Left ventricle myocardium inferior (tissue), 1 donor: ENCODE data around the gene SEC63. TPM values are rescaled to one million over a fixed set of nuclear protein-coding genes. Genes with fewer than 3 reads are reported as not detected.

Source experiments
- DNase-seq: peaks from one replicate; pipeline ENCODE4 v3.0.0-alpha.2; 2020
- H3K27ac ChIP-seq: fragments of 200-600 bp; replicated peaks from 2 replicates; pipeline ENCODE4 v1.8.0; 2021
- H3K27me3 ChIP-seq: fragments of 200-600 bp; 2 replicates; pipeline ENCODE4 v1.8.0; 2021; ENCODE audit warnings: low read depth
- H3K36me3 ChIP-seq: fragments of 200-600 bp; 2 replicates; pipeline ENCODE4 v1.8.0; 2021
- H3K4me1 ChIP-seq: fragments of 200-600 bp; 2 replicates; pipeline ENCODE4 v1.8.0; 2021
- H3K4me3 ChIP-seq: fragments of 200-600 bp; 2 replicates; pipeline ENCODE4 v1.8.0; 2021; ENCODE audit warnings: mild to moderate bottlenecking, moderate library complexity
- H3K9me3 ChIP-seq: fragments of 200-600 bp; replicated peaks from 2 replicates; pipeline ENCODE4 v1.8.0; 2021
- intact Hi-C: fragments of 100-400 bp; cut with micrococcal nuclease; formaldehyde crosslinking; loops from one replicate; pipeline ENCODE4 v1.11.0; 2022
- total RNA-seq: library from RNA; stranded (reverse); fragmentation: NEBNext Ultra II Directional; extraction: Animal tissue kit (Norgen Biotek cat#: 25700); gene quantifications from one replicate; pipeline ENCODE4 v1.2.1, GENCODE V29; 2021
- TF ChIP-seq, protein P1 (sequence below): fragments of 200-600 bp; IDR thresholded peaks from 2 replicates; pipeline ENCODE4 v1.8.0; 2021; ENCODE audit warnings: antibody characterized with exemption, mild to moderate bottlenecking, borderline replicate concordance
- donor health status: DM: no; HTN: yes; CAD: no; lungs with severe emphysema.

Gene SEC63
- total RNA-seq, 1 donor from 2014 or later: 55.0 TPM

DNA sequence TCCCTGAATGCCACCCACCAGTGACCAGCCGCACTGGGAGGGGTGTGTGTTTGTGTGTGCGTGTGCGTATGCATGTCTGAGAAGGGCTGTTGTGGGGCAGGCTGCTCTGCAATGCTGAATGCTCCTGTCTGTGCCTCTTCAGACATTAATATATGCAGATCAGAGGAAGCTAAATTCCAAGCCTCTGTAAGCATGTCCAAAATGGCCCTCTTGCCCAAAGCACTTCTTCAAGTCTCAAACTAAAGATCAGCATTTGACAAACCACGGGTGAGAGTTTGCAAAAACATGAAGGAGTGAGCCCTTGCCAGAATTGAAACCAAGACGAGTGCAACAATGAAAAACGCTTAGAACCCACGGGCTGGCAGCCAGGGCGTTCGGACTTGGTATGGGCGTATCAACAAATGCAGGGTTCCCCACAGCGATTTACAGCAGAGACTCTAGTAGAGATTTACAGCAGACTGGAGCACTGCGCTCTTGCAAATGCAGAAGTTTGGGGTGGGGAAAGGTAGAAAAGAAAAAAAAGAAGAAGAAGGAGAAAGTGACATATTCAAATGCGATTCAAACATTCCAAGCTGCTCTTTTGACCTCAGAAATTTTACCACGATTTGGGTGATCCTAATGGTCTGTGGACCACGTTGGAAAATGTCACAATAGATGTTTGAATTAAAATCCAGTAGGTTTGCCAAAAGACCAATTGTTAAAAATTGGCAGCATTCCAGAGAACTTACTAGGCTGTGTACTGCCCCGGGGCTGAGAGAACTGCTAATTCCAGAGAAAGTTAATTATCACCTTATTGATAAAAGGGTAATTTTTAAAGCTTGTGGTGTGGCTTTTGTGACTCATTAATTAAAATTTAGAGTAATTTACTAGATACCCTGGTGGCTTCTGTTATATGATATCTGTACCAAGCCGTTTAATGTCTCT is 137.4 kb downstream of the SEC63 start:
- no peak for DNase-seq
- Histone ChIP-seq H3K27ac (no peak overlapping the region), H3K4me1 (peaks cover 14% of the 10 kb centered on the region), H3K9me3 (no peaks in the 10 kb centered on the region), H3K36me3 (no peaks in the 10 kb centered on the region), H3K4me3 (peak overlapping the region; percentile 41), H3K27me3 (peaks cover 40% of the 10 kb centered on the region)
- intact Hi-C loops: no loop called here
- TF ChIP-seq, protein P1, sequence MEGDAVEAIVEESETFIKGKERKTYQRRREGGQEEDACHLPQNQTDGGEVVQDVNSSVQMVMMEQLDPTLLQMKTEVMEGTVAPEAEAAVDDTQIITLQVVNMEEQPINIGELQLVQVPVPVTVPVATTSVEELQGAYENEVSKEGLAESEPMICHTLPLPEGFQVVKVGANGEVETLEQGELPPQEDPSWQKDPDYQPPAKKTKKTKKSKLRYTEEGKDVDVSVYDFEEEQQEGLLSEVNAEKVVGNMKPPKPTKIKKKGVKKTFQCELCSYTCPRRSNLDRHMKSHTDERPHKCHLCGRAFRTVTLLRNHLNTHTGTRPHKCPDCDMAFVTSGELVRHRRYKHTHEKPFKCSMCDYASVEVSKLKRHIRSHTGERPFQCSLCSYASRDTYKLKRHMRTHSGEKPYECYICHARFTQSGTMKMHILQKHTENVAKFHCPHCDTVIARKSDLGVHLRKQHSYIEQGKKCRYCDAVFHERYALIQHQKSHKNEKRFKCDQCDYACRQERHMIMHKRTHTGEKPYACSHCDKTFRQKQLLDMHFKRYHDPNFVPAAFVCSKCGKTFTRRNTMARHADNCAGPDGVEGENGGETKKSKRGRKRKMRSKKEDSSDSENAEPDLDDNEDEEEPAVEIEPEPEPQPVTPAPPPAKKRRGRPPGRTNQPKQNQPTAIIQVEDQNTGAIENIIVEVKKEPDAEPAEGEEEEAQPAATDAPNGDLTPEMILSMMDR: no peak

DNA sequence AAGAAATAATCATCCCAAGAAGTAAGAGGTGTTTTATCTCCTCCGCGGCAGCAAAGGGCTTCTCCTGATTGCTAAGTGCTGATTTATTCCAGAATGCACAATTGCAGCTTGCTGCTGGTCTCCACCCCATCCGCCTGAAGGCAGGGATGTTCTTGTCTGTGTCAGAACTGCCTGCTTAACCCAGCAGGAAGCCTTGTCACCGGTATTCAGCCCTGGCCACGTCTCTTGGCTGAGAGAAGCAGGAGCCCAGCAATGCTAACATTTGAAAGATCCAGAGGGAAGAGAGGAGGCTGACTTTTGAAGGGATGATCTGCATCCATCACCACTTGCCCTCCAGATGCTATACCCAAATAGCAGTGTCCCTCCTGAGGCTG is 138.1 kb downstream of the SEC63 start:
- peaks cover 14% of the 10 kb centered on the region for H3K4me1 ChIP-seq
- H3K27ac ChIP-seq: no peak overlapping the region
- DNase-seq: no peak
- TF ChIP-seq, protein P1: no peak
- no peaks in the 10 kb centered on the region for H3K9me3 ChIP-seq
- intact Hi-C loops: no loop called here
- H3K4me3 ChIP-seq: peak overlapping the region; percentile 41
- peaks cover 33% of the 10 kb centered on the region for H3K27me3 ChIP-seq
- H3K36me3 ChIP-seq: no peaks in the 10 kb centered on the region

DNA sequence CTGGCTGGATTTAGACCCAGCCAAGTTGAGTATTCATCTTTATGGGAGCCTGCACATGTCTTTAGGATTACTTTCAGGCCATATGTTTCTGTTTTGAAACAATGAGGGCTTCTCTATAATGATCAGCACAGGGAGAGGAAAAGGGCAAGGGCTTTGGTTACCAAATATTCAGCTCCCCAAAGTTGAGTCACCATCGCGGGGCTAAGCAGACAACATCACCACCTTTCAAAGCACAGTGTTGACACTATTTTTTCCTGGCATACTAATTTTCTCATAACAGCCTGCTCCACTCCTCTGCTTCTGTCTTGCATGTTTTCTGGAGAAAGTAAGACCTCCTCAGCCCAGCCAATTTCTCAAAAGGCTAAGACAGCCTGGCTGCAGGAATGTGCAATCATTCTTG is 138.8 kb downstream of the SEC63 start:
- Histone ChIP-seq H3K4me1 (peaks cover 14% of the 10 kb centered on the region), H3K4me3 (no peak overlapping the region), H3K36me3 (no peaks in the 10 kb centered on the region), H3K27me3 (peaks cover 29% of the 10 kb centered on the region), H3K27ac (no peak overlapping the region), H3K9me3 (no peaks in the 10 kb centered on the region)
- no peak for DNase-seq
- intact Hi-C loops: no loop called here
- TF ChIP-seq, protein P1: no peak

DNA sequence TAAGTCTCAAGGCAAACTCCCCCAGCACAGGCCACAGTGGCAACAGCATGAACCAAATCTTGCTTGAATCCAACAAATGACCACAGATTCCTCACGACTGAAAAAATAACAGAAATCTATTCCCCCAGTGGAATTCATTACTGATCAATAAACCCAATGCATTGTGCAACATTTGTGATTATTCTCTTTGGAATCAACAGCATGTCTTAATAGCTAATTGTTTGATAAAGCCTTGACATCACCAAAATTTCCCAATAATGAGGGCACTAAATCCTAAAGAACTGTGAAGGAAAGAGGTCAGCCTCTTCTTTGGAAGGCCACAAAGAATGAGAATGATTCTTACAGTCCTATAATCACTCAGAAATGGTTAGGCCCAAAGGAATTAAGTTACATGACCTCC is 139.7 kb downstream of the SEC63 start:
- H3K9me3 ChIP-seq: no peaks in the 10 kb centered on the region
- no peaks in the 10 kb centered on the region for H3K36me3 ChIP-seq
- peaks cover 14% of the 10 kb centered on the region for H3K4me1 ChIP-seq
- no peak overlapping the region for H3K4me3 ChIP-seq
- H3K27ac ChIP-seq: no peak overlapping the region
- intact Hi-C loops: no loop called here
- no peak for DNase-seq
- TF ChIP-seq, protein P1: no peak
- peaks cover 30% of the 10 kb centered on the region for H3K27me3 ChIP-seq

DNA sequence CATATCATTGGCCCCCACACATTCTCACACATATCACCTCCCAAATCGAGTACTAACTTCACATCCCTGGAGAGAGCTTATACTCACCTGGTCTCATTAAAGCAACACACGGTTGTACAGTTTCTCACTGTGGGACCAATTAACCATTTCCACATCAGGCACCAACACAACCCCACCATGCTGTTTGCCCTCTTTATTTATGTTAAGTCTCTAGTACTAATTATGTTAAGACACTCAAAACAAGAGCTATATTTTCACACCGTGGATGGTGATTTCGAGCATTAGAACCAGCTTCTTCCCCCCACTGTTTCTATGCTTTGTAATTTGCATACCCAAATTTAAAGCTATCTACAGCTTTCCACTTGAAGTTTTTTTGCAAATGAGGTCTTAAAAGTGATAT is 140.2 kb downstream of the SEC63 start:
- Histone ChIP-seq H3K4me3 (no peak overlapping the region), H3K9me3 (no peaks in the 10 kb centered on the region), H3K4me1 (peaks cover 14% of the 10 kb centered on the region), H3K27ac (no peak overlapping the region), H3K36me3 (no peaks in the 10 kb centered on the region), H3K27me3 (peaks cover 26% of the 10 kb centered on the region)
- TF ChIP-seq, protein P1: no peak
- no peak for DNase-seq
- intact Hi-C loops: no loop called here

Other genes with a start within 250 kb of the SEC63 start
- 0.11 TPM for gene SCML4, start 133.9 kb downstream of the SEC63 start, total RNA-seq
- 40.7 TPM for gene OSTM1, start 116.5 kb upstream of the SEC63 start, total RNA-seq
- gene NR2E1, start 207.8 kb upstream of the SEC63 start, total RNA-seq: not detected